Hepatocyte (in vitro differentiated cells): ENCODE measurements around the gene UNC93B1.

Experiments
- EZH2 ChIP-seq: fragments of 200-600 bp; sonication (generic); IDR thresholded peaks from 2 replicates; pipeline ENCODE4 v1.6.1; 2016; ENCODE audit warnings: antibody characterized with exemption, mild to moderate bottlenecking, borderline replicate concordance
- EZH2phosphoT487 ChIP-seq: fragments of 200-600 bp; sonication (generic); IDR thresholded peaks from one replicate; pipeline ENCODE4 v1.6.1; 2018; ENCODE audit warnings: antibody characterized with exemption, mild to moderate bottlenecking, low read depth, moderate library complexity; ENCODE audit not compliant: unreplicated experiment, severe bottlenecking
- TF ChIP-seq, protein P1 (sequence below): fragments of 200-600 bp; sonication (generic); IDR thresholded peaks from 2 replicates; pipeline ENCODE4 v1.5.1; 2016; ENCODE audit warnings: antibody characterized with exemption, mild to moderate bottlenecking; ENCODE audit not compliant: poor library complexity

DNA sequence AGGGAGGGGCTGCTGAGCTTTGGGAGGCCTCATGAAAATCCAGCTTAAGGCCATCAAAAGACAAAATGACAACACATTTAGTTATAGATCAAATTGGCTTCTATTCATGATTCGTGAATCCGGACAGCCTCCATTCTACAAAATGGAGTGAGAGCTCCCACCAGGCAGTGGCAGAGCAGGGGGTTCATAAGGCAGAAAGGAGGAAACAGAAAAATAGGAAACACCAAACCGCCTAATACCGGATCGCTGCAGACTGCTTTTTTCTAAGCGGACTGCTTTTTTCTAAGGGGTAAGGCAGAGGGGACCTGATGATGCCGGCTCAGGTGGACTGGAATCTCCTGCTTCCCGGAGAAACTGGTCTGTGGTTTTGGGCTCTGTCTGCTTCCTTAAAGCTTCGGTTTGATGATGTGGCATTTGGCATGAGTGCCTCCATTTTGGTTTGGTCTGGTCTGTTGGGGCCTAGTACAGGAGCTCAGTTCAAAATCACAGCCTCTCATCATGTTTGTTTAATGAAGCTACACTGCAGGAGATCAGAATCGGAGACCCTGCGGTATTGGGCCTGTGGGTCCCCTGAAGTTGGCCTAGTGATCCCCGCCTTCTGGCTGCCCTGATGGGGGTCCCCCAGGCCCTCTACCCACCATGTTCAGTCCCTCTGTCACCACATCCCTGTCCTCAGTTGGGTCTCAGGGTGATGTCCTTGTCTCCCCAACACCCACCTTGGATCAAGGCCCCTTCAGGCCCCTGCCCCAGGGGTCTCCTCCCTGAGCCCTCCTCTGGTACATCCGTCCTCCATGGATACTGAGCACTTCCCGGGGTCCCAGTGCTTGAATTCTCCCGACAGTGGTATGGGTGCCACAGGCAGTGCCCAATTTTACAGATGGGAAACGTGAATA, 7.4 kb upstream of the UNC93B1 start:
- TF ChIP-seq, protein P1, sequence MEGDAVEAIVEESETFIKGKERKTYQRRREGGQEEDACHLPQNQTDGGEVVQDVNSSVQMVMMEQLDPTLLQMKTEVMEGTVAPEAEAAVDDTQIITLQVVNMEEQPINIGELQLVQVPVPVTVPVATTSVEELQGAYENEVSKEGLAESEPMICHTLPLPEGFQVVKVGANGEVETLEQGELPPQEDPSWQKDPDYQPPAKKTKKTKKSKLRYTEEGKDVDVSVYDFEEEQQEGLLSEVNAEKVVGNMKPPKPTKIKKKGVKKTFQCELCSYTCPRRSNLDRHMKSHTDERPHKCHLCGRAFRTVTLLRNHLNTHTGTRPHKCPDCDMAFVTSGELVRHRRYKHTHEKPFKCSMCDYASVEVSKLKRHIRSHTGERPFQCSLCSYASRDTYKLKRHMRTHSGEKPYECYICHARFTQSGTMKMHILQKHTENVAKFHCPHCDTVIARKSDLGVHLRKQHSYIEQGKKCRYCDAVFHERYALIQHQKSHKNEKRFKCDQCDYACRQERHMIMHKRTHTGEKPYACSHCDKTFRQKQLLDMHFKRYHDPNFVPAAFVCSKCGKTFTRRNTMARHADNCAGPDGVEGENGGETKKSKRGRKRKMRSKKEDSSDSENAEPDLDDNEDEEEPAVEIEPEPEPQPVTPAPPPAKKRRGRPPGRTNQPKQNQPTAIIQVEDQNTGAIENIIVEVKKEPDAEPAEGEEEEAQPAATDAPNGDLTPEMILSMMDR = no peak
- TF ChIP-seq EZH2 (no peak), EZH2phosphoT487 (no peak)
